AG09319 (cell line): Measurements from ENCODE around the gene RFX3.

ENCODE experiments used
- DNase-seq: peaks from one replicate; pipeline ENCODE4 v3.0.0-alpha.2; 2010; ENCODE audit warnings: low read depth; ENCODE audit errors: extremely low read depth
- CTCF ChIP-seq: IDR thresholded peaks from 2 replicates; pipeline ENCODE4 v1.5.1; 2011; ENCODE audit warnings: low read depth, mild to moderate bottlenecking, inconsistent platforms, low read length, moderate library complexity

The RFX3 gene

DNA sequence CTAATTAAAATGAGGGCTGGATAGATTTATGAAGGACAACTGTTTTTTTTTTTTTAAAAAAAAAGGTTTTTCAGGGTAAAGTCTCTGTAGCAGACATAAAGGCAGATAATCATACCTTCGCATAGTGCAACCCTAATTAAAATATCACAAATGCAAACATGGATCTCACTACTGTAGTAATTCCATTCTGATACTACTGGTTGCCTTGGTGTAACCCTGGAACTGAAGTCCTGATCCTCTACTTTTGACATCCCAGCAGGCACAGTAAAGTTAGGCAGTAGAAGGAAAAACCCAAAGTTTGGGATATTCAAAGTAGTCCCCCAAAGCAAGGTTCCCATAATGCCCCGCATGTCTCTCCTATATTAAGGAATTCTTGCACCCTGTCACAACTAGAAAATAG, 19.6 kb downstream of the RFX3 start:
- no peak for TF ChIP-seq CTCF

DNA sequence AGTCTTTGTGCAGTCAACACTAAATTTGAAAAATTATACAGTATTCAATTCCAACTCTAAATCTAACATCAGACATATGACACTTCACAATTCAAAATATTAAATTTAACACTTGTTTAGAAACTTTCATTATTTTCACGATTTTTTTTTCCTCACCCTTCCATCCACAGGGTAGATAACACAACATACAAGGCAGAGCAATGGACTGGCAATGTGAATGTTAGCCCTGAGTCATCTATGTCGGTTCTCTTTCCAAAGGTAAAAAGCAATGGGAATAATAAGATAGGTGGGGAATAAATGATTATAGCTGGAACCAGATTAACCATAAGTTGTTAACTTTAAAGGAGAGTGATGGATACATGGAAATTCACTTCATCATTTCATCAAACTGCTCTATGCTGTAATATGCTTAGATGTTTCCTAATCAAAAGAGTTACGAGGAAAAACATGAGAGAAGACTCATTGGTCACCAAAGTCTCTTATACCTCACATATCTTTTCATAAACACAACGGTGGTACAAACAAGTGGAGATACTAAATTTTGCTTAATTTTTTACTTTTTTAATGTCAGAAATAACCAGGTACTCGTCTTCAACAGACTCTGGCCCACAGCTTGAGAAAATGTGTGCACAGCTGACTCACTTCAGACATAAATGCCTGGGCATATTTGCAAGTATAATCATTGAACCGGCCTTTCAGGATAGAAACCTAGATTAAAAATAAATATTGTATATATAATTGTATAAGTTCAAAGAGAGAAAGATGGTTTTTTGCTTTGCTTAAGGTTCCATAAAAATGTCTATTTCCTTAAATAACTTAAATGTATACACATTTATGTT, 23.0 kb downstream of the RFX3 start:
- no peak for DNase-seq

More for the DNA sequence above, 19.6 kb downstream of the RFX3 start:
- no peak for DNase-seq

DNA sequence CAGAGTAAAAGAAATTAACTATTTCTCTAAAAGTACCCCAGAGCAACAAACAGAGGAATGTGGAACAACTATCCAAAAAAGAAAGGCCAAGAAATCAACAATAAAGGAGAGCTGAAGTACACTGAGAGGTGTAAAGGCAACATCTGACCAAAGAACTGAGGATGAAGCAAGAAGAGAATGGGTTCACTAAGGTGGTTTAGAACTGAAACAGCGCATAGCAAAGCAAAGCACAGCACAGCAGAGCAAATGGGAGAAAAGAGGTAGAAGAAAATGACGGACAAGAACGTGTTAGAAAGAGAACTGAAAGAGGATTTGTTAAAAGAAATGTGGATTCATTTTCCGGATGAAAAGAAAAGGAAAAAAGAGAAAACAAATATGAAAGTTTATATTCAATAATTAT, 25.8 kb downstream of the RFX3 start:
- no peak for DNase-seq
- no peak for TF ChIP-seq CTCF

More for the DNA sequence above, 23.0 kb downstream of the RFX3 start:
- no peak for TF ChIP-seq CTCF

GRCh38 chr9:3498691-3499090, 27.1 kb downstream of the RFX3 start:
- no peak for DNase-seq
- TF ChIP-seq CTCF, result no peak

- TF ChIP-seq CTCF, result no peak
- no peak for DNase-seq
Measured at GRCh38 chr9:3497857-3498256, 27.9 kb downstream of the RFX3 start.

- TF ChIP-seq CTCF, result no peak
- no peak for DNase-seq
Measured at GRCh38 chr9:3497401-3497800, 28.4 kb downstream of the RFX3 start.

DNA sequence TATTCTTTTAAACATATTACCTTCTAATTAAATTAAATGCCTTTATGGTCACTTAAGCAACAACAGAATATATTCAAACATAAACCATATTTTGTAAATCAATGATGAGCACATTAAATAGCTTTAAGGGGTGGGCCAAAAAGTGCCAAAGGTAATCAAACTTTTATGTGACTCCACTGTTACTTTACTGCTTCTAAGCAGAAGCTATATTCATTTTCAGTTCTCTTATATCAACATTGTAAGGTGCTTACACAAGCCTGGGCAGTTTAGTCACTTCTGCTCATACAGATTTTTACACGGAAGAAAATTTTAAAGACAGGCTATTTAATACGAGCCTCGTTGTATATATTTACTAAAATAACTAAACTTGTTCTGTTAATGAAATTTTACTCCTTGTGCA, 29.9 kb downstream of the RFX3 start:
- no peak for DNase-seq
- TF ChIP-seq CTCF, result no peak
